Uterus (tissue), 2 donors: Measurements from ENCODE around the gene NOL8.

ENCODE experiments used
- CTCF ChIP-seq, 4 experiments: fragments of 200-600 bp in 2 of 4; fragments of 450-650 bp in 2 of 4; sonication (generic) in 2 of 4; IDR thresholded peaks; one replicate each; pipeline ENCODE4 v1.5.1; 2016 to 2019; ENCODE audit warnings: antibody characterized with exemption in 4 of 4, mild to moderate bottlenecking in 2 of 4, moderate library complexity in 1 of 4
- POLR2A ChIP-seq, 2 donors: fragments of 450-650 bp; IDR thresholded peaks; one replicate each; pipeline ENCODE4 v1.6.1; 2016; ENCODE audit warnings: antibody characterized with exemption in 2 of 2, mild to moderate bottlenecking in 1 of 2, moderate library complexity in 1 of 2

- TF ChIP-seq CTCF (IDR thresholded peaks at IDR 0.05): no peak
- no peak for TF ChIP-seq POLR2A (IDR thresholded peaks at IDR 0.05)
Observed at GRCh38 chr9:92369075-92369474, 43.9 kb upstream of the NOL8 start.
